ENCODE data around the gene DYNLT4. TPM values are rescaled to one million over a fixed set of nuclear protein-coding genes. Genes with fewer than 3 reads are reported as not detected.

The DYNLT4 gene
- total and polyA plus RNA-seq, 2 of the 8 experiments (the other 6 are each of a cell fraction or from before 2014, with no cell fraction given), result 0.29 TPM; not detected in 1

DNA sequence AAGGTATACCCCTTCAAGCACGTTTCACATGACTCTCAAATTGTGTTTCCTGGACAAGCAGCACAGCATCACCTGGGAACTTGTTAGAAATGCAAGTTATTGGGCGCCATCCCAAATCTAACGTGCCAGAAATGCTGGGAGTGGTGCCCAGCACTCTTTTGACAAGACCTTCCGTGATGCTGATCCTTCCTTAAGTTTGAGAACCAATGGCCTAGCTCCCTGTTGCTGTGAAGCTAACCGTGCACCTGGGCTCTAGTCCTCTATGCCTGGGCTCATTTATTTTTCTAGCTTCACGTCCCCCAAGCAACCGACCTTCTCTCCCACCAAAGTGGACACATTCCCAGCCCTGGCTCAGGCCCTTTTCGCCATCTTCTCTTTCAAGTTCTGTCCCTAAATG is 23.5 kb downstream of the DYNLT4 start:
- Histone ChIP-seq H3K4ac (replicated peaks; ENCODE audit: insufficient read length, low read depth, low read length) (peak overlapping the region; percentile 83), H3K18ac (ENCODE audit: extremely low read depth, low read length) (peak overlapping the region; percentile 55), H3K56ac (replicated peaks; ENCODE audit: insufficient read length, low read depth, low read length) (peak overlapping the region; percentile 42), H3K4me1 (replicated peaks in 1 of 4; ENCODE audit: control insufficient read depth in 3 of 4, insufficient read depth in 4 of 4, low read length in 3 of 4) (peaks cover 0 to 18% (median 14%) of the 10 kb centered on the region in 4 experiments; a peak in 6 of 7 replicates), H3K9me3 (ENCODE audit: insufficient read depth in 2 of 2, low read depth in 1 of 2, low read length in 1 of 2) (no peaks in the 10 kb centered on the region), H2AK5ac (ENCODE audit: low read depth, low read length) (no peak overlapping the region), H2BK12ac (ENCODE audit: low read depth, low read length) (0 out of 2 replicates have a peak overlapping the region, but pooled peaks have one; percentile 13), H4K20me1 (replicated peaks in 1 of 2; ENCODE audit: control insufficient read depth in 1 of 2, insufficient read depth in 2 of 2, low read length in 2 of 2) (peaks cover 1% of the 10 kb centered on the region in 2 experiments), H3K79me2 (ENCODE audit: control insufficient read depth in 1 of 2, insufficient read depth in 2 of 2, low read length in 2 of 2) (0 out of 4 replicates have a peak, but pooled peaks cover 0 to 1% of the 10 kb centered on the region in 2 experiments), H4K8ac (ENCODE audit: extremely low read depth, insufficient read depth, low read length) (no peak overlapping the region), H3K27ac (ENCODE audit: low read depth, low read length) (no peak overlapping the region; the same call in 1 of the 2 replicates), H3K27me3 (replicated peaks in 1 of 4; ENCODE audit: control insufficient read depth in 3 of 4, extremely low read depth in 1 of 4, insufficient read depth in 3 of 4, low read length in 3 of 4) (peaks cover 0 to 7% (median 2%) of the 10 kb centered on the region in 4 experiments; a peak in 3 of 7 replicates), H3K9ac (replicated peaks in 1 of 4; ENCODE audit: extremely low read depth in 1 of 4, low read depth in 3 of 4, low read length in 3 of 4) (peak overlapping the region in 3 of 4 experiments; percentile 29 to 46 (median 45); a peak in 5 of 7 replicates), H4K5ac (ENCODE audit: insufficient read length, low read depth, low read length) (peak overlapping the region; percentile 63), H3K23me2 (ENCODE audit: low read depth, low read length) (peaks cover 6% of the 10 kb centered on the region; the same call in 1 of the 2 replicates), H2BK120ac (replicated peaks; ENCODE audit: low read depth, low read length) (peak overlapping the region; percentile 61), H3K79me1 (ENCODE audit: low read depth, low read length) (peaks cover 2% of the 10 kb centered on the region; the same call in 1 of the 2 replicates), H4K91ac (replicated peaks; ENCODE audit: insufficient read length, low read length) (peak overlapping the region; percentile 83), H2BK5ac (ENCODE audit: low read depth, low read length) (peak overlapping the region; percentile 79; the same call in 1 of the 2 replicates), H2BK20ac (ENCODE audit: low read length) (0 out of 2 replicates have a peak overlapping the region, but pooled peaks have one; percentile 8), H3K14ac (ENCODE audit: insufficient read length) (peak overlapping the region; percentile 24), H2AFZ (ENCODE audit: low read length) (peak overlapping the region; percentile 21; the same call in 1 of the 2 replicates), H3K4me3 (ENCODE audit: extremely low read depth in 1 of 4, insufficient read depth in 2 of 4, low read depth in 3 of 4, low read length in 4 of 4) (peak overlapping the region; percentile 23 to 56 (median 42)), H3K23ac (ENCODE audit: insufficient read length) (no peak overlapping the region), H3K36me3 (ENCODE audit: control insufficient read depth in 2 of 4, insufficient read depth in 4 of 4, low read length in 3 of 4) (peaks cover 4 to 26% (median 8%) of the 10 kb centered on the region in 4 experiments; a peak in 7 of 8 replicates), H2BK15ac (ENCODE audit: low read length) (no peak overlapping the region), H3K4me2 (ENCODE audit: insufficient read depth in 1 of 2, low read depth in 2 of 2, low read length in 2 of 2) (peak overlapping the region; percentile 64 to 86)
- WGBS, 2 experiments (ENCODE audit: extremely low coverage in 1 of 2, insufficient coverage in 1 of 2, insufficient read length in 1 of 2, insufficient replicate concordance in 2 of 2, low coverage in 1 of 2, low lambda C conversion rate in 2 of 2, missing lambda C conversion rate in 1 of 2), result 66% methylated on average over 8 of the region's 8 CpGs; no CpG with 5 or more reads in 1 of the 2 experiments
- ChIA-PET CTCF (ENCODE audit: partially characterized antibody) (interaction anchor here (0.7 to 10.4 kb wide), 6 partner anchors 10 to 227 kb away, joined by 3 to 67 read pairs (median 4); partner anchors contain the start of genes HECTD3 and RNU5D-1), POLR2A (ENCODE audit: partially characterized antibody) (interaction anchor here (1.2 to 23.6 kb wide), 13 partner anchors 6 to 557 kb away, joined by 3 to 428 read pairs (median 8); partner anchors contain the start of genes BTBD19, DYNLT4, MUTYH and RNU5D-1)
- TF ChIP-seq SIN3A (conservative IDR thresholded peaks at IDR 0.05 in 1 of 2, IDR thresholded peaks at IDR 0.05 in 1 of 2; ENCODE audit: low read depth in 1 of 2, low read length in 2 of 2), result no peak
- no peak for TF ChIP-seq KDM5A (IDR thresholded peaks at IDR 0.05; ENCODE audit: low read length)
- TF ChIP-seq TCF12 (IDR thresholded peaks at IDR 0.05; ENCODE audit: low read depth, low read length), result no peak
- TF ChIP-seq E2F6 (IDR thresholded peaks at IDR 0.05), result no peak
- no peak for TF ChIP-seq NANOG (IDR thresholded peaks at IDR 0.05; ENCODE audit: insufficient read depth, low read depth, low read length, poor library complexity, severe bottlenecking)
- TF ChIP-seq TAF1 (IDR thresholded peaks at IDR 0.05; ENCODE audit: low read depth, low read length), result no peak
- no peak for TF ChIP-seq MAFK (IDR thresholded peaks at IDR 0.05; ENCODE audit: low read depth, low read length)
- TF ChIP-seq TBP (IDR thresholded peaks at IDR 0.05; ENCODE audit: low read depth, low read length), result no peak
- TF ChIP-seq SIRT6 (IDR thresholded peaks at IDR 0.05; ENCODE audit: low read length), result no peak
- no peak for TF ChIP-seq SAP30 (IDR thresholded peaks at IDR 0.05; ENCODE audit: insufficient read depth, insufficient replicate concordance, low read length)
- no peak for TF ChIP-seq TEAD4 (IDR thresholded peaks at IDR 0.05; ENCODE audit: low read depth, low read length)
- FAIRE-seq (no peak), DNase-seq (ENCODE audit: low read depth in 1 of 2, low spot score in 2 of 2) (no peak)
